Measurements from ENCODE around the gene MAGOH.

- no peak for TF ChIP-seq CTCF (IDR thresholded peaks at IDR 0.05)
- TF ChIP-seq POLR2A (IDR thresholded peaks at IDR 0.05): no peak
- no peak for TF ChIP-seq POLR2AphosphoS5 (IDR thresholded peaks at IDR 0.05)
Observed at GRCh38 chr1:53266038-53266437, 27.7 kb upstream of the MAGOH start.
